HG02642 (cell line): ENCODE data around the gene EGFL6.
"Not testable (repeated sequence)": the region's sequence is repeated elsewhere in the genome, so short reads cannot be mapped to it uniquely, and the experiment has no call there.

Source experiments
- ATAC-seq: cut with Tn5 transposase; IDR thresholded peaks from one replicate; pipeline ENCODE4 v1.9.1; 2021; ENCODE audit warnings: mild to moderate bottlenecking; ENCODE audit not compliant: unreplicated experiment, poor library complexity

Gene EGFL6

GRCh38 chrX:13649838-13650237 is 80.4 kb downstream of the EGFL6 start:
- no peak for ATAC-seq

GRCh38 chrX:13650318-13650717 is 80.9 kb downstream of the EGFL6 start:
- ATAC-seq = no peak

GRCh38 chrX:13651150-13651549 is 81.7 kb downstream of the EGFL6 start:
- no peak for ATAC-seq

- peak; percentile 2 for ATAC-seq
Measured at GRCh38 chrX:13652287-13652793, 82.9 kb downstream of the EGFL6 start.

- peak; percentile 95 for ATAC-seq
Measured at GRCh38 chrX:13652850-13653693, 83.7 kb downstream of the EGFL6 start, which contains the start of gene TCEANC. Gene TCEANC (plus strand): TSS chrX:13653141. CDS start chrX:13662509, 9,368 bp downstream.

- ATAC-seq = no peak
Measured at GRCh38 chrX:13654116-13654515, 84.7 kb downstream of the EGFL6 start.

- no peak for ATAC-seq
Measured at GRCh38 chrX:13655674-13656073, 86.3 kb downstream of the EGFL6 start.

- ATAC-seq = no peak
Measured at GRCh38 chrX:13658602-13659001, 89.2 kb downstream of the EGFL6 start.

GRCh38 chrX:13659063-13659462 is 89.7 kb downstream of the EGFL6 start:
- no peak for ATAC-seq

- ATAC-seq = no peak
Measured at GRCh38 chrX:13661735-13662288, 92.4 kb downstream of the EGFL6 start.

- no peak for ATAC-seq
Measured at GRCh38 chrX:13662355-13662791, 93.0 kb downstream of the EGFL6 start.

GRCh38 chrX:13664020-13664419 is 94.6 kb downstream of the EGFL6 start:
- no peak for ATAC-seq

GRCh38 chrX:13666836-13667235 is 97.4 kb downstream of the EGFL6 start:
- ATAC-seq = peak; percentile 33

- ATAC-seq = no peak
Measured at GRCh38 chrX:13667919-13668318, 98.5 kb downstream of the EGFL6 start.

- peak; percentile 75 for ATAC-seq
Measured at GRCh38 chrX:13669246-13669737, 99.9 kb downstream of the EGFL6 start.

- not testable (repeated sequence) for ATAC-seq
Measured at GRCh38 chrX:13669755-13670154, 100.4 kb downstream of the EGFL6 start.

- no peak for ATAC-seq
Measured at GRCh38 chrX:13670197-13670596, 100.8 kb downstream of the EGFL6 start.

- ATAC-seq = no peak
Measured at GRCh38 chrX:13673016-13673415, 103.6 kb downstream of the EGFL6 start.

- no peak for ATAC-seq
Measured at GRCh38 chrX:13676885-13677284, 107.5 kb downstream of the EGFL6 start.

GRCh38 chrX:13679700-13680099 is 110.3 kb downstream of the EGFL6 start:
- ATAC-seq = not testable (repeated sequence)

GRCh38 chrX:13681595-13681994 is 112.2 kb downstream of the EGFL6 start:
- no peak for ATAC-seq
